ENCODE data around the gene CTSF.
"Not testable (repeated sequence)": the region's sequence is repeated elsewhere in the genome, so short reads cannot be mapped to it uniquely, and the experiment has no call there.

Gene CTSF

GRCh38 chr11:66568124-66568916 lies at the start of gene CTSF:
TSS of gene CTSF (minus strand) at chr11:66568606. CDS start at chr11:66568486, 120 bp downstream.
- intact Hi-C loops (cut with DNase I) = no loop called here
- peak; percentile 91 to 99 (median 96) for DNase-seq

GRCh38 chr11:66617155-66617834 lies 48.9 kb upstream of the CTSF start:
- DNase-seq = peak in 6 of 10 donors; percentile 29 to 88 (median 50)
- intact Hi-C loops (cut with DNase I) = loop anchor here (2.0 kb wide), 1 partner anchor 24 kb away; the partner anchor contains the start of genes CCDC87 and CCS

- intact Hi-C loops (cut with DNase I) = loop anchor here (1.0 to 2.0 kb wide), 3 partner anchors 22 to 61 kb away; partner anchors contain the start of genes CCDC87, CCS, RBM4 and RBM4B
- DNase-seq = peak; percentile 97 to 100 (median 98)
Measured at GRCh38 chr11:66616379-66617154, 48.2 kb upstream of the CTSF start, which contains the start of gene RBM14. TSS of gene RBM14 (plus strand) at chr11:66616630. CDS start at chr11:66616721, 91 bp downstream.

- DNase-seq = peak in 2 of 10 donors; percentile 46 to 55
Measured at GRCh38 chr11:66614073-66614472, 45.7 kb upstream of the CTSF start.

GRCh38 chr11:66612458-66612857 lies 44.1 kb upstream of the CTSF start:
- intact Hi-C loops (cut with DNase I) = no loop called here
- no peak for DNase-seq

More at GRCh38 chr11:66614073-66614472, 45.7 kb upstream of the CTSF start:
- intact Hi-C loops (cut with DNase I) = no loop called here

- no peak for DNase-seq
- intact Hi-C loops (cut with DNase I) = no loop called here
Measured at GRCh38 chr11:66609721-66610617, 41.6 kb upstream of the CTSF start.

- peak in 4 of 10 donors; percentile 14 to 78 (median 43) for DNase-seq
- intact Hi-C loops (cut with DNase I) = no loop called here
Measured at GRCh38 chr11:66607126-66607834, 38.9 kb upstream of the CTSF start.

GRCh38 chr11:66606608-66607007 lies 38.2 kb upstream of the CTSF start:
- intact Hi-C loops (cut with DNase I); DNase-seq: not testable (repeated sequence)

- intact Hi-C loops (cut with DNase I) = no loop called here
- DNase-seq = no peak
Measured at GRCh38 chr11:66604155-66604554, 35.7 kb upstream of the CTSF start.

- intact Hi-C loops (cut with DNase I) = no loop called here
- no peak for DNase-seq
Measured at GRCh38 chr11:66603072-66603471, 34.7 kb upstream of the CTSF start.

- intact Hi-C loops (cut with DNase I) = no loop called here
- DNase-seq = no peak
Measured at GRCh38 chr11:66600631-66601233, 32.3 kb upstream of the CTSF start.

- intact Hi-C loops (cut with DNase I) = no loop called here
- no peak for DNase-seq
Measured at GRCh38 chr11:66600219-66600618, 31.8 kb upstream of the CTSF start.

GRCh38 chr11:66598993-66599392 lies 30.6 kb upstream of the CTSF start:
- no peak for DNase-seq
- intact Hi-C loops (cut with DNase I) = no loop called here

GRCh38 chr11:66595245-66595904 lies 27.0 kb upstream of the CTSF start:
- peak in 1 of 10 donors; percentile 81 for DNase-seq
- intact Hi-C loops (cut with DNase I) = no loop called here

GRCh38 chr11:66593650-66594049 lies 25.2 kb upstream of the CTSF start:
- intact Hi-C loops (cut with DNase I) = loop anchor here (2.0 kb wide), 2 partner anchors 23 to 45 kb away; partner anchors contain the start of genes RBM14 and RBM4
- DNase-seq = no peak

- intact Hi-C loops (cut with DNase I) = loop anchor here (2.0 kb wide), 2 partner anchors 24 to 46 kb away; partner anchors contain the start of genes RBM14 and RBM4
- DNase-seq = no peak
Measured at GRCh38 chr11:66593303-66593635, 24.9 kb upstream of the CTSF start.

GRCh38 chr11:66592457-66593302 lies 24.3 kb upstream of the CTSF start, which contains the start of the genes CCDC87 and CCS:
TSS of gene CCDC87 (minus strand) at chr11:66593063. CDS start at chr11:66593015, 48 bp downstream.
TSS of gene CCS (plus strand) at chr11:66593185. CDS start at chr11:66593262, 77 bp downstream.
- DNase-seq = peak; percentile 92 to 99 (median 98)
- intact Hi-C loops (cut with DNase I) = loop anchor here (2.0 kb wide), 2 partner anchors 24 to 46 kb away; partner anchors contain the start of genes RBM14 and RBM4
